Thoracic aorta (tissue), 2 donors: ENCODE data around the gene EPRS1. TPM values are rescaled to one million over a fixed set of nuclear protein-coding genes. Genes with fewer than 3 reads are reported as not detected.
"Not testable (repeated sequence)": the region's sequence is repeated elsewhere in the genome, so short reads cannot be mapped to it uniquely, and the experiment has no call there.

Experiments used
- ATAC-seq: fragments of 150-250 bp; one replicate; pipeline ENCODE4 v1.8.0; 2017; ENCODE audit warnings: low read depth; ENCODE audit not compliant: insufficient number of reproducible peaks, low FRiP score
- DNase-seq: peaks from one replicate; pipeline ENCODE4 v3.0.0-alpha.2; 2020; ENCODE audit warnings: low spot score
- H3K27ac ChIP-seq, 2 donors: fragments of 200-600 bp; sonication (generic); 1 replicate in 1 of 2; 2 replicates in 1 of 2; pipeline ENCODE4 v1.5.1; 2016; ENCODE audit warnings: mild to moderate bottlenecking in 2 of 2, moderate library complexity in 2 of 2
- H3K27me3 ChIP-seq: fragments of 200-600 bp; sonication (generic); replicated peaks from 2 replicates; pipeline ENCODE4 v1.6.0; 2016; ENCODE audit warnings: mild to moderate bottlenecking; ENCODE audit not compliant: insufficient read depth
- H3K36me3 ChIP-seq: fragments of 200-600 bp; sonication (generic); one replicate; pipeline ENCODE4 v1.5.1; 2016
- H3K4me1 ChIP-seq, 2 donors: fragments of 200-600 bp; sonication (generic); 1 replicate in 1 of 2; 2 replicates in 1 of 2; pipeline versions ENCODE4 v1.5.1 to v1.6.0; 2016; ENCODE audit warnings: low read depth in 2 of 2, mild to moderate bottlenecking in 1 of 2; ENCODE audit not compliant: control insufficient read depth in 1 of 2
- H3K4me3 ChIP-seq: fragments of 200-600 bp; sonication (generic); 2 replicates; pipeline ENCODE4 v1.5.1; 2016; ENCODE audit warnings: mild to moderate bottlenecking
- H3K9me3 ChIP-seq: fragments of 200-600 bp; sonication (generic); 2 replicates; pipeline ENCODE4 v1.5.1; 2016
- total RNA-seq, 2 donors: library from RNA; depleted of rRNA; stranded (reverse); fragments of >200 nt; gene quantifications; one replicate each; pipeline versions ENCODE4 v1.1.0 to v1.2.3, GENCODE V29; 2016
- TF ChIP-seq, protein P1 (sequence below): fragments of 200-600 bp; sonication (generic); IDR thresholded peaks from one replicate; pipeline ENCODE4 v1.5.1; 2019; ENCODE audit warnings: antibody characterized with exemption

Gene EPRS1
- total RNA-seq, 2 donors from 2014 or later = 35.1 to 47.6 TPM

DNA sequence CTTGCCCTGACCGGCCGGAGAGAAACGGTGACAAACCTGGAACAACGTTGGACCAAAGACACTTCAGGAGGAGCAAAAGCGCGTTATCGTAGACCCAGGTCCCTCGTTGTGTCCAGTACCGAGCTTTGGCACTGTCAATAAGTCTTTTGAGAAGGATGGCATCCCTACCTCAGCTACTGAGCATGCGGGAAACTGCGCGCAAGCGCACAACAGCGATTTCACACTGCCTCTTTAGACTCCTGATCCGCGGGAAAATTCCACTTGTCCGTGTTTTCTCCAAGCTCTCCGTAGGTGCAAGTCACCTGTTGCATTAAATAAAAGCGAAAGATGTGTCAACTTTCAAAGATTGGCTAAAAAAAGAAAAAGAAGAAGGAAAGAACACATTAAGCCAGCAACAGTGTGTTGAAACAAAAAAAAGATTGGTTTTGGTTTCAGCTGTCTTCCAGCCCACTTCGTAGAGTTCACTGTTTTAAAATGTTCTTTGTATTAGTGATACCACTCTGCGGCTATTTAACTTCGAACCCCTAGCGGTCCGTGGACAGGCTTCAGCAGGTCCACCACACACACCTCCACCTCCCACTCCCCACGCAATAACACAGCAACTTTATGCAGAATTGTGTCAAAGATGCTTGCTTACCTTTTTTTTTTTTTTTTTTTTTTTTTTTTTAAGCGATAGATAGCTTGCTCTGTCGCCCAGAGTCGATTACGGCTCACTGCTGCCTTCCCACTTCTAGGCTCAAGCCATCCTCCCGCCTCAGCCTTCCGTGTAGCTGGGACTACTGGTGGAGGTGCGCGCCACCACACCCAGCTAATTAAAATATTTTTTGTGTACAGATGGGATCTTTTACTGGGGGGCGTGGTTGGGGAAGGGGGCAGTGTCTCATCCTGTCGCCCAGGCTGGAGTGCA, 43.6 kb upstream of the EPRS1 start, which contains the start of gene BPNT1:
Gene BPNT1, minus strand, starts transcription at position 139 of the 907 bp plus-strand sequence. CDS start 9,942 bp downstream, outside the sequence.
- ATAC-seq (peak; percentile 61), DNase-seq (peak; percentile 71)
- Histone ChIP-seq H3K27me3 (no peaks in the 10 kb centered on the region), H3K36me3 (no peaks in the 10 kb centered on the region), H3K27ac (peak within 1 kb of the TSS; percentile 20 to 29), H3K4me1 (peaks cover 7 to 21% of the 10 kb centered on the region in 2 donors), H3K4me3 (peak within 1 kb of the TSS; percentile 72), H3K9me3 (no peaks in the 10 kb centered on the region)
- TF ChIP-seq, protein P1, sequence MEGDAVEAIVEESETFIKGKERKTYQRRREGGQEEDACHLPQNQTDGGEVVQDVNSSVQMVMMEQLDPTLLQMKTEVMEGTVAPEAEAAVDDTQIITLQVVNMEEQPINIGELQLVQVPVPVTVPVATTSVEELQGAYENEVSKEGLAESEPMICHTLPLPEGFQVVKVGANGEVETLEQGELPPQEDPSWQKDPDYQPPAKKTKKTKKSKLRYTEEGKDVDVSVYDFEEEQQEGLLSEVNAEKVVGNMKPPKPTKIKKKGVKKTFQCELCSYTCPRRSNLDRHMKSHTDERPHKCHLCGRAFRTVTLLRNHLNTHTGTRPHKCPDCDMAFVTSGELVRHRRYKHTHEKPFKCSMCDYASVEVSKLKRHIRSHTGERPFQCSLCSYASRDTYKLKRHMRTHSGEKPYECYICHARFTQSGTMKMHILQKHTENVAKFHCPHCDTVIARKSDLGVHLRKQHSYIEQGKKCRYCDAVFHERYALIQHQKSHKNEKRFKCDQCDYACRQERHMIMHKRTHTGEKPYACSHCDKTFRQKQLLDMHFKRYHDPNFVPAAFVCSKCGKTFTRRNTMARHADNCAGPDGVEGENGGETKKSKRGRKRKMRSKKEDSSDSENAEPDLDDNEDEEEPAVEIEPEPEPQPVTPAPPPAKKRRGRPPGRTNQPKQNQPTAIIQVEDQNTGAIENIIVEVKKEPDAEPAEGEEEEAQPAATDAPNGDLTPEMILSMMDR = no peak

DNA sequence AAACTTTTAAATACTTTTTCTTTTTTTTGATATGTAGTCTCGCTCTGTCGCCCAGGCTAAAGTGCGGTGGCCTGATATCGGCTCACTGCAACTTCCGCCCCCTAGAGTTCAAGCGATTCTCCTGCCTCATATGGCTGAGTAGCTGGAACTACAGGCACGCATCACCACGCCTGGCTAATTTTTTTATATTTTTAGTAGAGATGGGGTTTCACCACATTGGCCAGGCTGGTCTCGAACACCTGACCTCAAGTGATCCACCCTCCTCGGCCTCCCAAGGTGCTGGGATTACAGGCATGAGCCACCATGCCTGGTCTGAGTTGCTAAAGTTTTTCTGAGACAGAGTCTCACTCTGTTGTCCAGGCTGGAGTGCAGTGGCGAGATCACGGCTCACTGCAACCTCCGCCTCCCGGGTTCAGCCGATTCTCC, 40.0 kb upstream of the EPRS1 start:
- H3K4me1 ChIP-seq = peaks cover 0 to 11% of the 10 kb centered on the region in 2 donors
- not testable (repeated sequence) for H3K4me3 ChIP-seq, ATAC-seq, H3K27ac ChIP-seq, H3K27me3 ChIP-seq, H3K36me3 ChIP-seq, DNase-seq, H3K9me3 ChIP-seq

DNA sequence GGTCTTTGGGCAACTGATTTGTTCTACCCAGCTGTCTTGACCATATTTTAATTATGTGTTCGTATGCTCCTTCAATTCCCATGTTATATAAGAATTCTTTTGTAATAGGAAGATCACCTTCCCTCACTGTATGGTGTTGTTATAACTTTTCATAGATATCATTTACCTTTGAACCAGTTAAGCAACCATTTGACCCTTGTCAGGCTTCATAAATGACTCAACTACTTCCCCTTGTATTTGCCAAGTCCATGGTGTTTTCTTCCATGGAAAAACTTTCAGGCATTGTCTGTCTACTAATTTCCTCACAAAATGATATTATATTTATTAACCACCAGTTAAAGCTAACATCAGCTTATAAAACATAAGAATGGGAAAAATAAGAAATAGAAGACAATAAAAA, 38.2 kb upstream of the EPRS1 start:
- H3K9me3 ChIP-seq = no peaks in the 10 kb centered on the region
- H3K27me3 ChIP-seq = no peaks in the 10 kb centered on the region
- H3K36me3 ChIP-seq = no peaks in the 10 kb centered on the region
- H3K27ac ChIP-seq = no peak overlapping the region
- H3K4me3 ChIP-seq = no peak overlapping the region
- peaks cover 0 to 11% of the 10 kb centered on the region in 2 donors for H3K4me1 ChIP-seq
- DNase-seq (no peak), ATAC-seq (no peak)
- TF ChIP-seq, protein P1 = no peak

DNA sequence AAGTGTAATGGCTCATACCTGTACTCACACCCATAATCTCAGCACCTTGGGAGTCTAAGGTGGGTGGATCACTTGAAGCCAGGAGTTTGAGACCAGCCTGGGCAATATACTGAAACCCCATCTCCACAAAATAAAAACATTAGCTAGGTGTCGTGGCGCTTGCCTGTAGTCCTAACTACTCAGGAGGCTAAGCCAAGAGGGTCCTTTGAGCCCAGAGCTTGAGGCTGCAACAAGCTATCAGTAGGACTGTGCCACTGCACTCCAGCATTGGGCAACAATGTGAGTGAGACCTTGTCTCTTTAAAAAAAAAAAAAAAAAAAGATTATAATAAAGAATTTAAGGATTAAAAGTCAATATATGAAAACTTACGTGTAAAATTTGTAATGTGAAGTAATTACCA, 31.6 kb upstream of the EPRS1 start:
- no peaks in the 10 kb centered on the region for H3K4me1 ChIP-seq
- no peak overlapping the region for H3K4me3 ChIP-seq
- H3K27ac ChIP-seq = no peak overlapping the region
- H3K27me3 ChIP-seq = no peaks in the 10 kb centered on the region
- no peak for DNase-seq
- no peaks in the 10 kb centered on the region for H3K9me3 ChIP-seq
- ATAC-seq = no peak
- H3K36me3 ChIP-seq = peaks cover 9% of the 10 kb centered on the region
- TF ChIP-seq, protein P1 = no peak

DNA sequence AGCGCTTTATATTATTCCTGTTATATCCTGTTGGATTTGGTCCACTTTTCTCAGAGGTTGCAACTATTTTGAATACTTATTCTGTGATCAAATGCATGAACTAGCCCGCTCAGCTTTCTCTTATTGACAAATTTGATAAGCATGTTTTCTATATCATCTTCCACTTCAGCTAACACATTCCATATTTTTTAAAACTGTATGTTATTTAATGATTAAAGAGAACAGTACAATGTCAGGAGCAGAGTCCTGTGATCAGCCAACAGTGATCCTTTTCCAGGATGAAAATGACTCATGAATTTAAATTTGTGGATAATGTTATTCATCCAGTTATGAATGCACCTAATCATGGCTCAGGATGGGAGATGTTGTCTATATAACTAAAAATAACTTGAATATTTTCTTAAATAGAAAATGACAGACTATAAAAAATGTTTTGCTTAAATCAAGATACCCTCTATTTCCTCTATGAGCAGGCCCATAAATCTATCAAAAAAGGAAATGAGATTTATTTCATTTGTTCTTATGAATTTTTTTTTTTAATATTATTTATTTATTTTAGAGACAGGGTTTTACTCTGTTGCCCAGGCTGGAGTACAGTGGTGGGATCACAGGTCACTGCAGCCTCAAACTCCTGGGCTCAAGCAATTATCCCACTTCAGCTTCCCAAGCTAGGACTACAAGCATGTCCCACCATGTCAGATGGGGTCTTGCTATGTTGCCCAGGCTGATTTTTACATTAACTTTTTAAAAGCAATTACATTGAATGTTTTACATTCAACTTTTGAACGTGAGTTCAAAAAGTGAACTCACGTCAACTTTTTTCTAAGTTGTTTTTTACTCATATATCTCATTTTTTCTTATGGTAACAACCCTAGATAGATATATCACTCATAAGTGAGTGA, 30.8 kb upstream of the EPRS1 start:
- Histone ChIP-seq H3K36me3 (peaks cover 9% of the 10 kb centered on the region), H3K27ac (no peak overlapping the region), H3K4me1 (no peaks in the 10 kb centered on the region), H3K27me3 (no peaks in the 10 kb centered on the region), H3K4me3 (no peak overlapping the region), H3K9me3 (no peaks in the 10 kb centered on the region)
- no peak for DNase-seq
- TF ChIP-seq, protein P1 = no peak
- no peak for ATAC-seq
